Measurements from ENCODE around the gene BCKDHA. TPM values are rescaled to one million over a fixed set of nuclear protein-coding genes. Genes with fewer than 3 reads are reported as not detected.

Gene BCKDHA
- total and polyA plus RNA-seq, 12 donors = 19.5 to 74.6 (median 42.5) TPM

DNA sequence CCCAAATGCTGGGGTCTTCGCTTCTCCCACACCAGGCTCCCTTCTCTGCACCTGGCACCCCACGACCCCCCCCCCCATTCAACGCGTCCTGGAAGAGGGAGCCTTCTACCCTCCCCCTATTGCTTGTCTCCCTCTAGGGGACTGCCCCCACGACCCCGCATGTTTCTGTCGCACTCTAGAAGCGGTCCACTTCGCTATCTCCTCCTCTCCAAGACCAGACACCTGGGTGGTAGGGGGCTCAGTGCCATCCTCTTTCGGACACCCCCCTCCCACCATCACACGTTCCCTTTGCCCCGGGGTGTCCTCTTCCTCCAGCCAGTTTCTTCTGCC lies 45.4 kb upstream of the BCKDHA start:
- H3K27me3 ChIP-seq = peaks cover 0 to 5% (median 0%) of the 10 kb centered on the region in 7 donors
- H3K27ac ChIP-seq = peak overlapping the region; percentile 81 to 98 (median 92)
- H3K9me3 ChIP-seq = no peaks in the 10 kb centered on the region
- 0 to 1% methylated on average over 12 of the region's 12 CpGs for WGBS, 2 donors
- ATAC-seq (no peak), DNase-seq (no peak)
- intact Hi-C loops (cut with DNase I) = loop anchor here in 9 of 10 donors (1.0 to 10.0 kb wide), 8 partner anchors 25 to 145 kb away; partner anchors contain the start of genes CCDC97 (in 6 of the 9), DMAC2 (in 1 of the 9), ERICH4 (in 1 of the 9) and HNRNPUL1 (in 1 of the 9)
- peaks cover 0 to 17% (median 2%) of the 10 kb centered on the region in 9 donors for H3K36me3 ChIP-seq
- TF ChIP-seq CTCF (IDR thresholded peaks at IDR 0.05) = no peak
- peaks cover 0 to 66% (median 43%) of the 10 kb centered on the region in 9 donors for H3K4me1 ChIP-seq
- peak overlapping the region; percentile 63 to 98 (median 79) for H3K4me3 ChIP-seq

GRCh38 chr19:41352609-41353465 lies 44.8 kb upstream of the BCKDHA start:
- 0 to 1% methylated on average over 70 to 71 of the region's 71 CpGs for WGBS, 2 donors
- H3K36me3 ChIP-seq = peaks cover 0 to 12% (median 0%) of the 10 kb centered on the region in 9 donors
- peaks cover 0 to 69% (median 43%) of the 10 kb centered on the region in 9 donors for H3K4me1 ChIP-seq
- intact Hi-C loops (cut with DNase I) = loop anchor here in 9 of 10 donors (1.0 to 10.0 kb wide), 8 partner anchors 26 to 146 kb away; partner anchors contain the start of genes CCDC97 (in 6 of the 9), DMAC2 (in 1 of the 9), ERICH4 (in 1 of the 9) and HNRNPUL1 (in 1 of the 9)
- peak; percentile 9 to 46 (median 36) for ATAC-seq
- no peaks in the 10 kb centered on the region for H3K9me3 ChIP-seq
- peak in 8 of 9 donors; percentile 33 to 76 (median 58) for TF ChIP-seq CTCF (IDR thresholded peaks at IDR 0.05)
- DNase-seq = peak; percentile 63 to 74
- H3K27me3 ChIP-seq = peaks cover 0 to 5% (median 0%) of the 10 kb centered on the region in 7 donors
- peak overlapping the region; percentile 63 to 98 (median 79) for H3K4me3 ChIP-seq
- peak overlapping the region; percentile 81 to 98 (median 92) for H3K27ac ChIP-seq

DNA sequence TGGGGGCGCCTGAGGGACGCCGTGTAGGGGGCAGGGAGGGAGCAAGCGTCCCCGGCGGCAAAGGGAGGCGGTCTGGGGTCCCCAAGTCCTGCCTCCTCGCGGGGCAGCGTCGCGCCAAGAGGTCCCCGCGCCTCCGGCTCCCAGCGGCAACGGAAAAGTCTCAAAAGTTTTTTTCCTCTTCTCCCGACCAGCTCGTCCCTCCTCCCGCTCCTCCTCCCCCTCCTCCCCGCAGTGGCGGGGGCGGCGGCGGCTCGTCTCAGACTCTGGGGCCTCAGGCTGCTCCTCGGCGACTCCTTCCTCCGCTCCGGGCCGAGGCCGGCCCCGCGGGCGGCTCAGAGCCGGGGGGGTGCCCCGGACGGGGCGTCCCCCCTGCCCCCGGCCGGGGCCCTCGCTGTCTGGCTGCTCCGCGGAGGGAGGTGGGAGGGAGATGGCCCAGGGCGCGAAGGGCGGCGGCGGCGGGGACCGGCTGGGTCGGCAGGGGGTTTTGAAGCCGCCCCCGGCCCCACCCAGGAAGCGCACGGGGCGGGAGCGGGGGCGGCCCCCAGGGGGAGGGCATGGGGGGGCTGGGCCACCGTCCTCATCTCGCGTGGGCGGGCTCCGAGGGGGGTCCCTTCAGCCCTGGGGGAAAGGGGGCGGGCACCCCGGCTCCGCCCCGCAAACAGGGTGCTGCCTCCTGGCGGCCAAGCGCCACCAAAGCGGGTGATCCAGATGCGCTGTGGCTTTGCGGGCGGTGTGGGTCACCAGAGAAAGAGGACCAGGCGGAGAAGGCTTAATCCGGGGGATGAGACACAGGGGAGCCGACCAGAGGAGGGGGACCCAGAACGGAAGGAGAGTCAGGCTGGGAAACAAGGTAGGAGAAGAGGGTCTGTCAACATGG lies 43.9 kb upstream of the BCKDHA start, which contains the start of gene TGFB1:
Gene TGFB1 (minus strand): TSS at position 457 of the 877 bp plus-strand sequence. CDS start 878 bp downstream, outside the sequence.
- peaks cover 0 to 73% (median 43%) of the 10 kb centered on the region in 9 donors for H3K4me1 ChIP-seq
- 1% methylated on average over 61 to 77 of the region's 78 CpGs for WGBS, 2 donors
- DNase-seq (peak; percentile 89 to 91), ATAC-seq (peak; percentile 59 to 85 (median 74))
- H3K4me3 ChIP-seq = peak within 1 kb of the TSS; percentile 63 to 98 (median 79)
- peak within 1 kb of the TSS; percentile 81 to 98 (median 92) for H3K27ac ChIP-seq
- peaks cover 0 to 3% (median 0%) of the 10 kb centered on the region in 9 donors for H3K36me3 ChIP-seq
- no peaks in the 10 kb centered on the region for H3K9me3 ChIP-seq
- intact Hi-C loops (cut with DNase I) = loop anchor here in 9 of 10 donors (2.0 to 10.0 kb wide), 7 partner anchors 27 to 146 kb away; partner anchors contain the start of genes CCDC97 (in 6 of the 9), DMAC2 (in 1 of the 9), ERICH4 (in 1 of the 9) and HNRNPUL1 (in 1 of the 9)
- TF ChIP-seq CTCF (IDR thresholded peaks at IDR 0.05) = peak; percentile 78 to 98 (median 91)
- peaks cover 0 to 5% (median 0%) of the 10 kb centered on the region in 7 donors for H3K27me3 ChIP-seq

Data from heart right ventricle (tissue), 16 donors.